HG03457 (cell line): Measurements from ENCODE around the gene GPR3.
"Not testable (repeated sequence)": the region's sequence is repeated elsewhere in the genome, so short reads cannot be mapped to it uniquely, and the experiment has no call there.

Experiments
- ATAC-seq: cut with Tn5 transposase; IDR thresholded peaks from one replicate; pipeline ENCODE4 v1.9.1; 2021; ENCODE audit warnings: moderate number of reproducible peaks; ENCODE audit not compliant: unreplicated experiment

The GPR3 gene

DNA sequence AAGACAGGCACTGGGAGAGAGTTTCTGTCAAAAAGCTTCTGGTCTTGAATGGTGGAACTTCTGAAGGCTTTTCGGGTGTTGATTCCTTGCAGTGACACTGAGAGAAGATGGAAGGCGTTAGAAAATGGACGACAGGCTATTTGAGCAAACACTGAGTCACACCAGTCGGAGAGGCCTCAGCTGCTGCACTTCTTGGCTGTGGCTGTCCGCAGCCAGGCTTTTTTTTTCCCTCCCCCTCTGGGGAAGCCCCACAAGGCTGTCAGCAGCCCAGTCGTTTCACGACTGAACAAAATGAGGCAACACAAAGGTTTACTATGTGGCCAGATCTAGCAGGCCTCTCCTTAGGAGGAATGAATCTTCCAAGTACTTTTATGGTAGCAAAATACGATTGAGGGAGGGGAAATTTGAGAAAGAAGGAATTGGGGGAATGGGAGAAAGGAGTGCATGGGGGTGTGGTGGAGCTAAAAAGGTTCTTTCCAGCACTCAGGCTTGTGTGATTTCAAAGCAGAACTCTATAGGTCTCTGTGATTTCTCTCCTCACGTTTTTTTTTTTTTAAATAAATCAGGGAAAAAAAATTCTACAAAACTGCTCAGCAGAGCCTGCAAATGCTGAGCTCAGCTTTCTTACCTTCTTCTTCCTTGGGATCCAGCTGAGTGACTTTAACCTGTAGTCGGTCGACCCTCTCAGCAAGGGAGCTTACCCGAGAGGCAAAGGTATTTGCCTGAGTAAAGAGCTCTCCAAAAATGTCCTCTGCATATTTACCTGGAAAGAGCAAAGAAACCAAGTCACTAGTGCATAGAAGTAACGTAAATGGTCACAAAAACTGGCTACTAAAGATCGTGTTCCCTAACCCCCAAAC is 26.1 kb downstream of the GPR3 start:
- ATAC-seq: no peak

DNA sequence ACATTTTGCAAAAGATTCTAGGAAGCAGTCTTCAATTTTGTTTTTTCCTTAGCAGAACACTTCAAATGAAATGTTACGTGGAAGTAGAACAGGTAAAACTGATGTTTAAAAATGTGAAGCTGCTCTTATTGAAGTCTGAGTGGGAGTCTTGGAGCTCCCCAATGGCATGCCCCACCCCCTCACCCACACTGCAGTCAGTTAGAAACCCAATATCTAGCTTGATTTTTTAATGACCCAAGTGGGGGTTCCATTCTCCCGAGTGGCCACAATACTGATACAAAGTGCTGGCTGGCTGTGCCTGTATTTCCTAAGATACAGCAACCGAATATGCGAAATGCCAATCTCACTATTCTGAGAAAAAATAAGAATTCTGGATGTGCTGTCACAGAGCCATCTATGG is 31.3 kb downstream of the GPR3 start:
- ATAC-seq: no peak

DNA sequence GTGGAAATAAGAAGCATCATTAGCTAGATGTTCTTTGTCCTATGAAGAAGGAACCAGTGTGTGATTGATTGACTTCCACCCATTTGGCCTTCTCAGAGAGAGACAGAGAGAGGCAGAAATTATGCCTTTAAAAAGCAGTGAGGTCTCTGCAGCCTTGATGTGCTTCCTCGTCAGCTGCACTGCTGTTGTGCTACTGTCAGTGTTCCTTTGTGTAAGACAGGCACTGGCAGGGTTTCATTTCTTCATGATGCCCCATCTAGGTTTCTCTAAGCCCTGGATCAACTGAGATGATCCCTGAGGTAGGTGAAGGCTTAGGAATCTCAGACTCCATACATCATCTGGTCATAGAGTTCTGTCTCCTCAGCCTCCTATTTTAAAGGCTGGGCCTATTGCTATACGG is 34.9 kb downstream of the GPR3 start:
- ATAC-seq: no peak

DNA sequence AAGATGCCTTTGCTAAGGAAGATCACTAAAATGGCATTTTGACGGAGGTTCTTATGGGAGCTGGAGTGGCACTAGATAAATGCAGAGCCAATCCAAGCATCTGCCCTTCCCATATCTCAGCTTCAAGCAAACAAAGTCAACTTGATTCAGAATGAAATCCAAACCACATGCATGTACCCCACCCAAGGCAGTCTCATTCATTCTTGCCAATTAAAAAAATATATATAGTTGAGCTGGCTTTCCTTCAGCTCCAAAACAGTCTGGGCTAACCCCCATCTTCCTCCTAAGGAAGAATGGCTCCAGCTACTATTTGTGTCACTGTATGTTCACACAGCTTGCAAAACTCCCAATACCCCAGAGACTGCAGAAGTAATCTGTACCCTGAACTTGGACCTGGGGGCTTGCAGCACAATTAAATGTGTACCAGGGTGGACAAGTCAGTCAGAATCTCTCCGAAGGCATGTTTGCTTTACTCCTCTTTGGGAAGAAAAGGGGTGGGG is 35.4 kb downstream of the GPR3 start:
- ATAC-seq: no peak

DNA sequence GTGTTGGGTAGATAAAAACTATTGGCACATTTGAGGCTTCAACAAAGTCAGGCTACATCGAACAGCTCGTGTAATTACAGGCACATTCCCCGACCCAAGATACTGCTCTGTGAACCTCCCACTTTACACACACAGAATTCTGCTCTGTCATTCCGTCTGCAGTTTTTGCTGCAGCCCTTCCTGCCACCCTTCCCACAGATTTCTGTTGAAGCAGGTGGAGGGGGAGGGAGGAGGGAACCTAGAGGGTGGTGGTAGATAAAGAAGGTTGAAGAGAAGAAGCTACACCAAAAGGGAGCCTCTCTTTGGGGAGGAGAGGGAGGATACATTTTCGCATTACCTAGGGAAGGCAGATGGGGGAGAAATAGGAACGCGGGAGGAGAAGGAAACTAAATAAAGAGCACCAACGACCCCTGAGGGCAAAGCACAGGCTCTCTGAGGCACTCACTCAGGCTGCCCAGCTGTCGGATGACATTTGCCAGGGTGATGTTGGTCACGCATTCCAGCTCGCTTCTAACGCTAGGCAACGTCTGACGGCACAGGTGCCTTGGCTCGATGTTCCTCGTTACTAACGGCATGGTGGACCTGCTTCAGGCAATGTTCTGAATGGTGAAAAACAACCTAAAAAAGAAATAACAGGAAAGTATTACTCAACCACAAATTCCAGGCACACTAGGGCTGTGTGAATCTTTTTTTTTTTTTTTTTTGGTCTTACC is 36.0 kb downstream of the GPR3 start:
- ATAC-seq: no peak

DNA sequence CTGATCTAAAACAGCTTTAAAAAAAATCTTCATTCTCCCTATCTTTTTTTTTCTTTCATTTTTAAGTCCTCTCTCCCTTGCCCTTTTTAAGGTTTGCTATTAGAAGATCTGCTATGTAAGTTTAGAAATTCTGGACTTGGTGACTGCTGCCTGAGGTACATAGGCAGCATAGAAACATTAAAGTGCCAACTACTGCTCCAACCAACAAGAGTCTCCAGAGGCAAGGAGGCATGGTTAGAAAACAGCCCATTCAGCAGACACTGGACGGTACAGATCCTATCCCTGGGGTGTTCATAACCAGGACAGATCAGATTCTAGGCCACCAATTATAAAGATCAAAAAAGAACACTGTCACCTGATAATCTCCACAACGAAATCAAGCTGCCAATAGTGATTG is 36.6 kb downstream of the GPR3 start:
- ATAC-seq: no peak

DNA sequence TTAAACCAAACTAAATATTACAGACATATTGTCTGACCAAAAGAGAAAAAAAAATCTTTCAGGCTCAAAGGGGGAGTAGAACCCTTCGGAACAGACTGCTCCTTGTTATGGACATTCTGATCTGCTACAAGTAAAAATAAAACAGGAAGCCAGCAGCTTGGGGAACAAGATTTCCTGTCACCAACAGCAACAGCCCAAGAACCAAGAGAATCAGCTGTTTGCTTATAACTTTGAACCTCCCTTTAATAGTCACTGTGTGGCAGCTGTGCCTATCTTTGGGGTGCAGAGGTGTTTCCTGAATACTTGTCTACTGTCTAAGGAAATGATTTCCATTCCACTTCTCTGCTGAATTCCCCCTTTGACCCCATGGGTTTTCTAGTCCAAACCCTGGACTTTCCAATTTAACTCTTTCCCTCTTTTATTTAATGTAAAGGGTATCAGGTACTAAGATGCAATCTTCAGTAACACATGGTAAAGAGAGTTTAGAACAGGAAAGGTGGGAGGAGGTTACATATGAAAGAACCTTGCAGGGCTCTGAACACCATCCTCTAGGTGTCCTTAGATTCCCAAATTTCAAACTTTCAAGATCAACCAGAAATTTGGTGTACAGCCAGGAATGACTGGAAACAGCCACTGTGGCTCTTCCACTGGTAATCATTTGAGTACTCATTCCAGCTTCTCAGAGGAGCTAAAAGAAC is 38.6 kb downstream of the GPR3 start:
- ATAC-seq: no peak

DNA sequence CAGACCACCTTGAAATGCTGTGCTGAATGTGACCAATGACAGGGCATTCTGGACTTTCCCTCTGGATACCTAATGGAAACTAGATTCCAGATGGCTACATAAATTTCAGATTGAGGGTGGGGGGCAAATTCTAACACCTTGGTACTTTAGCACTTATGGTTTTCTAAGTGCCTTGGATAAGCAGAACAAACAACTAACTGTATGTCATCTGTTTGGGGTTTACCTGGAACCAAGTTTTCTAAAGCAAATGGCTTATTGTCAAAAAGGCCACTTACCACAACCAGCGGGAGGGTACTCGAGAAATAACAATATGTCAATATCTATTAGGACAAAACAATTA is 39.1 kb downstream of the GPR3 start:
- no peak for ATAC-seq

DNA sequence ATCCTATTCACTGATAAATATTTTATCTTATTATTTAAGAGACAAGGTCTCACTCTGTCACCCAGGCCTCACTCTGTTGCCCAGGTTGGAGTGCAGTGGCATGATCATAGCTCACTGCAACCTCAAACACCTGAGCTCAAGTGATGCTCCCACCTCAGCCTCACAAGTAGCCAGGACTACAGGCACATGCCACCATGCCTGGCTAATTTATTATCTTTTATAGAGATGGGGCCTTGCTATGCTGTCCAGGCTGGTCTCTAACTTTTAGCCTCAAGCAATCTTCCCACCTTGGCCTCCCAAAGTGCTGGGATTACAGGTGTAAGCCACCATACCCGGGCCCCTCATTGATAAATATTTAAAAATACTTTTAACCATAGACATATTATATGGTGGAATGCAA is 40.3 kb downstream of the GPR3 start:
- ATAC-seq: not testable (repeated sequence)

DNA sequence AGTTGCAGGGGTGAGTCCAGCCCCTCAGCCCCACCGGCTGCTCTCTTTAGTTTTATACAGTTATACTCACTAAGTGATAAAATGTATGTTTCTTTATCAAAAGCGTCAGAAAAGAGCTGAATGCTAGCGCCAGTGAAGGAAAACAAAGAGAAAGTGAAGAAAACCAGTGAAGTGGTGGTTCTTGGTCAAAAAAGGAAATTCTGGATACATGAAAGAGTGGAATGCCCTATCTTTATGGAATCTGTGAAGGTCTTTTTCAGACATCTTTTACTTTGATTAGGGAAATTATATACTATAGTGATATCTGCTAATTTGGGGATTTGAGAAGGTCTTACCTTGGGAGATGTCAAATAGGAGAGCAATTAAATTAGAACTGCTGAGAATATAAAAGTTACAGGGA is 41.3 kb downstream of the GPR3 start:
- no peak for ATAC-seq

DNA sequence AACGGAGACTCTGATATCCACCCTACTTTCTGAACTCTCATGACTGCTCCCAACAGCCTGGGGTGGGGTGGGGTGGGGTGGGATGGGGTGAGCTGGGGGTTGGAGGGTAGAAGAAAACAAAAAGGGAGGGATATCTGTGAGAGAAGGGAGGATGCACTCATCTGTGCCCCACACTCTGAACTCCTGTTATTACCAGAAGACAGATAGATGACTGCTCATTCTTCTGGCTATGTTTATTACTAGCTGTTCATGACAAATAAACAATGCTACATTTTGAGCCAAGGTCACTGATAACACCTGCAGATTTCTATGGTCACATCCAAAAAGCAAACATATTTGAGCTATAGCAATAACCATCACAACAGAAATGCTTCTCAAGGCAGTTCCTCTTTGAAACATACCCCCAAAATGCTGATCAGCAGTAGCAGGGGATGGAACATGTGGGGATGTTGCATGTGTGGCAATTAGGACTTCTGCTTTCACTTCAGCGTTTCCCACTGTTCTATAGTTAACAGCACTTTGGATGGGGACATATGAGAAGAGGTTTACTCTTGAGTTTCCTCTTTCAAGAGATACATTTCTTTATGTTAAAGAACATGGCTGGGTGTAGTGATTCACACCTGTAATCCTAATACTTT is 43.3 kb downstream of the GPR3 start:
- no peak for ATAC-seq

DNA sequence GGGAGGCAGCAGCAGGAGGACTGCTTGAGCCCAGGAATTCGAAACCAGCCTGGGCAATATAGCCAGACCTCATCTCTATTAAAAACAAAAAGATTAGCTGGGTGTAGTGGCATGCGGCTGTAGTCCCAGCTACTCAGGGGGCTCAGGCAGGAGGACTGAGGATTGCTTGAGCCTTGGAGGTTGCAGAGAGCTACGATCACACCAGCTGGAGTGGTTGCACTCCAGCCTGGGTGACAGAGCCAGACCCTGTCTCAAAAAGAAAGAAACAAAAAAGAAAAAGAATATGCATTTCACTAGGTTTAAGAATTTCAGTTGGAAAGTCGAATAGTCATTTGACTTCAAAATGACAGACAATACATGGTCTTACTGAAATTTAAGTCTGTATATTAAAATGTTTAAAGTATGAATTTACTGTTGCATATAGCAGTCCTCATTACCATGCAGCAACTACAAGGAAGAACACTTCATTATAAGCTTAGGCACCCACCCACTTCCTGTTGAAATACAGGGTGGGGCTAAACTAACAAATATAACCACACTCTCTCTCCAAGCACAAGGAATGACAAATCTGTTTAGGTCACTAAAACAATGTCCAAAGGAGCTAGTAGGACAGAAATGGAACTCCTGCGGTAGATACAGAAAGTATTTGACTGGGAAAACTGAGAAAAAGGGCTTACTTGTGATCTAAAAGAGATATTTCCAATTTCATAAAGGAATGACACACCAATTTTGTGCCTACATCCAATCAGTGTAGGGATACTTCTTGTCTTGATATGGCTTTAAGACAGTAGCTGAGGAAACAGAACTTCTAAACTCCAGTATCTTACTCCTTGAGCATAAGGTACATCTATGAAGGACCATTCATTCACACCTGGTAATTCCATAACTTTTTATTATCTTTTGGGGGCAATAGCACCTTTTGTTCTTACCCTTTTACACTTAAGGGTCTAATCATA is 44.1 kb downstream of the GPR3 start:
- ATAC-seq: no peak

DNA sequence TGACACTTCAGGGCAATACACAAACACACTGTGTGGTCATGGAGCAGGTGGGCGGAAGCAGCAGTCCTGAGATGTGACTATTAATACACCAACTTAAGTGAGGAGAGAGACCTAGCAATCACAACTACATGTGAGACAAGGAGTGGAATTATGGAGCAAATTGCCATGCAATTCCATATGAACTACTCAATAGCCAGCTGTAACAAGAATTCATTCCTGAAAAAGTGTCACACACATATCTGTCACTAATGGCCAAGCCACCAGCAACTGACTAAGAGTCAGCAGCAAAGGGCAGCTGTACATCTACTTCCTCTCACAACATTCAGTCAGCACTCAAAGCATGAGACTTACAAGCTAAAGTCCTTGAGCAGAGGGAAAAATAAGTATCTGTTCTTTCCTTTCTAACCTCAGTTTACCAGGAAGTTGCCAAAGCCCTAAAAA is 46.2 kb downstream of the GPR3 start:
- no peak for ATAC-seq

DNA sequence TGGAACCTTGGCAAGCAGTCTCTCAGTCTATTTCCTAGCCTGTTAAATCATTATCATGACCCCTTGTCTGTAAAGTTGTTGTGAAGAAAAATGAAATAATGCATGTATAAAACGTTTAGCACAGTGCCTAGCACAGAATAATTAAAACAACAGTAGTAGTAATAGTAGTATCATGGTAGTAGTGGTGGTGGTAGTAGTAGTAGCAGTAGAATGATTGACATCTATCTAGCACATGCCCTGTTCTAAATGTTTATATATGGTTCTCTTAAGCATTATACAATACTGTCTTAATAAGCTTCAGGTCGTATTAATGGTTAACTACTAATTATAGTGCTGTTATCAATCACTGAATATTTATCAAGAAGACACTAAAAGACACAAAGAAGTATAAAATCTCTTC is 46.7 kb downstream of the GPR3 start:
- ATAC-seq: no peak

DNA sequence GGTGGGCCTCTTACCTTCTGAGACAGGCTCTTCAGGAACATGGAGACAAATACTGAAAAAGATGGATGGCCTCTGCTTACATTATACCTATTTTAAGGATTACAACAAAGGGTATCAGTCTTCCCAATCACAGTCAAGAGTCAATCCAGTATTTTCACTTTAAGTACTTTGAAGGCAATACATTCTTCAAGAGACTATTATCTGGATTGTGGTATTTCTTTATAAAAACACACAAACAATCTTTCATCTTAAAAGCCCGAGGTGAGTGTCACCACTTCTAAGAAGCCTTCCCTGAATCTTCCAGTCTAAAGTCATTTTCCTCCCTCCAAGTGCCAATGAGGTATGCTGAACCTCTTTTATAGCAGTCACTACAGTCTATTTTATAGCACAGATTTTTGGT is 52.2 kb downstream of the GPR3 start:
- ATAC-seq: no peak
